ENCODE measurements around the gene AJAP1.
A peak's percentile ranks its signal among the peaks of the same experiment; 100 is the strongest.

AJAP1 gene

GRCh38 chr1:4681026-4681425 is 26.6 kb downstream of the AJAP1 start:
- Histone ChIP-seq H3K4me1 (ENCODE audit: insufficient read depth, insufficient read length) (peaks cover 6% of the 10 kb centered on the region), H3K27me3 (ENCODE audit: insufficient read depth, insufficient read length) (no peaks in the 10 kb centered on the region), H3K4me3 (ENCODE audit: insufficient read length, low read depth) (no peak overlapping the region), H3K9ac (ENCODE audit: insufficient read length, low read depth) (no peak overlapping the region), H3K9me3 (ENCODE audit: insufficient read depth, low read length) (peaks cover 16% of the 10 kb centered on the region; the same call in 1 of the 2 replicates), H3K36me3 (ENCODE audit: insufficient read depth, insufficient read length, low read length) (peaks cover 3% of the 10 kb centered on the region)
- no peak for DNase-seq (ENCODE audit: low read depth, low spot score)
- TF ChIP-seq SUZ12 (IDR thresholded peaks at IDR 0.05; ENCODE audit: extremely low read depth, insufficient read depth, insufficient read length) = no peak
- no peak for TF ChIP-seq ZNF274 (IDR thresholded peaks at IDR 0.05; ENCODE audit: low read depth, low read length)
- no peak for TF ChIP-seq YY1 (IDR thresholded peaks at IDR 0.05; ENCODE audit: insufficient read depth, insufficient read length)

GRCh38 chr1:4682607-4683220 is 28.3 kb downstream of the AJAP1 start:
- H3K4me1 ChIP-seq (ENCODE audit: insufficient read depth, insufficient read length) = peaks cover 6% of the 10 kb centered on the region
- H3K9me3 ChIP-seq (ENCODE audit: insufficient read depth, low read length) = peaks cover 13% of the 10 kb centered on the region; the same call in 1 of the 2 replicates
- no peak overlapping the region for H3K9ac ChIP-seq (ENCODE audit: insufficient read length, low read depth)
- no peak overlapping the region for H3K4me3 ChIP-seq (ENCODE audit: insufficient read length, low read depth)
- H3K27me3 ChIP-seq (ENCODE audit: insufficient read depth, insufficient read length) = no peaks in the 10 kb centered on the region
- no peak for DNase-seq (ENCODE audit: low read depth, low spot score)
- TF ChIP-seq YY1 (IDR thresholded peaks at IDR 0.05; ENCODE audit: insufficient read depth, insufficient read length) = no peak
- TF ChIP-seq ZNF274 (IDR thresholded peaks at IDR 0.05; ENCODE audit: low read depth, low read length) = no peak
- TF ChIP-seq SUZ12 (IDR thresholded peaks at IDR 0.05; ENCODE audit: extremely low read depth, insufficient read depth, insufficient read length) = no peak
- no peaks in the 10 kb centered on the region for H3K36me3 ChIP-seq (ENCODE audit: insufficient read depth, insufficient read length, low read length)

- DNase-seq (ENCODE audit: low read depth, low spot score) = no peak
- H3K27me3 ChIP-seq (ENCODE audit: insufficient read depth, insufficient read length) = no peaks in the 10 kb centered on the region
- H3K4me3 ChIP-seq (ENCODE audit: insufficient read length, low read depth) = no peak overlapping the region
- H3K9me3 ChIP-seq (ENCODE audit: insufficient read depth, low read length) = no peaks in the 10 kb centered on the region
- H3K36me3 ChIP-seq (ENCODE audit: insufficient read depth, insufficient read length, low read length) = no peaks in the 10 kb centered on the region
- TF ChIP-seq ZNF274 (IDR thresholded peaks at IDR 0.05; ENCODE audit: low read depth, low read length) (no peak), YY1 (IDR thresholded peaks at IDR 0.05; ENCODE audit: insufficient read depth, insufficient read length) (no peak), SUZ12 (IDR thresholded peaks at IDR 0.05; ENCODE audit: extremely low read depth, insufficient read depth, insufficient read length) (no peak)
- H3K4me1 ChIP-seq (ENCODE audit: insufficient read depth, insufficient read length) = peaks cover 6% of the 10 kb centered on the region
- H3K9ac ChIP-seq (ENCODE audit: insufficient read length, low read depth) = no peak overlapping the region
These were observed 29.7 kb downstream of the AJAP1 start for GRCh38 chr1:4684136-4684535.

GRCh38 chr1:4684864-4685522 is 30.6 kb downstream of the AJAP1 start:
- TF ChIP-seq SUZ12 (IDR thresholded peaks at IDR 0.05; ENCODE audit: extremely low read depth, insufficient read depth, insufficient read length) (no peak), YY1 (IDR thresholded peaks at IDR 0.05; ENCODE audit: insufficient read depth, insufficient read length) (no peak), ZNF274 (IDR thresholded peaks at IDR 0.05; ENCODE audit: low read depth, low read length) (no peak)
- H3K9ac ChIP-seq (ENCODE audit: insufficient read length, low read depth) = no peak overlapping the region

GRCh38 chr1:4685523-4685865 is 31.1 kb downstream of the AJAP1 start:
- Histone ChIP-seq H3K4me1 (ENCODE audit: insufficient read depth, insufficient read length) (peaks cover 6% of the 10 kb centered on the region), H3K27me3 (ENCODE audit: insufficient read depth, insufficient read length) (no peaks in the 10 kb centered on the region), H3K9me3 (ENCODE audit: insufficient read depth, low read length) (no peaks in the 10 kb centered on the region), H3K4me3 (ENCODE audit: insufficient read length, low read depth) (no peak overlapping the region), H3K36me3 (ENCODE audit: insufficient read depth, insufficient read length, low read length) (no peaks in the 10 kb centered on the region), H3K9ac (ENCODE audit: insufficient read length, low read depth) (no peak overlapping the region)
- no peak for DNase-seq (ENCODE audit: low read depth, low spot score)
- no peak for TF ChIP-seq ZNF274 (IDR thresholded peaks at IDR 0.05; ENCODE audit: low read depth, low read length)
- no peak for TF ChIP-seq YY1 (IDR thresholded peaks at IDR 0.05; ENCODE audit: insufficient read depth, insufficient read length)
- TF ChIP-seq SUZ12 (IDR thresholded peaks at IDR 0.05; ENCODE audit: extremely low read depth, insufficient read depth, insufficient read length) = no peak

More at GRCh38 chr1:4684864-4685522, 30.6 kb downstream of the AJAP1 start:
- Histone ChIP-seq H3K27me3 (ENCODE audit: insufficient read depth, insufficient read length) (no peaks in the 10 kb centered on the region), H3K9me3 (ENCODE audit: insufficient read depth, low read length) (no peaks in the 10 kb centered on the region), H3K4me3 (ENCODE audit: insufficient read length, low read depth) (no peak overlapping the region), H3K4me1 (ENCODE audit: insufficient read depth, insufficient read length) (peaks cover 6% of the 10 kb centered on the region), H3K36me3 (ENCODE audit: insufficient read depth, insufficient read length, low read length) (no peaks in the 10 kb centered on the region)
- DNase-seq (ENCODE audit: low read depth, low spot score) = peak; percentile 28

- H3K4me1 ChIP-seq (ENCODE audit: insufficient read depth, insufficient read length) = peaks cover 6% of the 10 kb centered on the region
- H3K36me3 ChIP-seq (ENCODE audit: insufficient read depth, insufficient read length, low read length) = no peaks in the 10 kb centered on the region
- no peak overlapping the region for H3K9ac ChIP-seq (ENCODE audit: insufficient read length, low read depth)
- no peak for DNase-seq (ENCODE audit: low read depth, low spot score)
- no peak for TF ChIP-seq SUZ12 (IDR thresholded peaks at IDR 0.05; ENCODE audit: extremely low read depth, insufficient read depth, insufficient read length)
- TF ChIP-seq ZNF274 (IDR thresholded peaks at IDR 0.05; ENCODE audit: low read depth, low read length) = no peak
- TF ChIP-seq YY1 (IDR thresholded peaks at IDR 0.05; ENCODE audit: insufficient read depth, insufficient read length) = no peak
- H3K27me3 ChIP-seq (ENCODE audit: insufficient read depth, insufficient read length) = no peaks in the 10 kb centered on the region
- H3K4me3 ChIP-seq (ENCODE audit: insufficient read length, low read depth) = no peak overlapping the region
- H3K9me3 ChIP-seq (ENCODE audit: insufficient read depth, low read length) = no peaks in the 10 kb centered on the region
These were observed 33.5 kb downstream of the AJAP1 start for GRCh38 chr1:4687943-4688342.

GRCh38 chr1:4689271-4689935 is 35.0 kb downstream of the AJAP1 start:
- no peaks in the 10 kb centered on the region for H3K27me3 ChIP-seq (ENCODE audit: insufficient read depth, insufficient read length)
- H3K9me3 ChIP-seq (ENCODE audit: insufficient read depth, low read length) = no peaks in the 10 kb centered on the region
- no peak overlapping the region for H3K4me3 ChIP-seq (ENCODE audit: insufficient read length, low read depth)

More at GRCh38 chr1:4689271-4689935, 35.0 kb downstream of the AJAP1 start:
- no peak for DNase-seq (ENCODE audit: low read depth, low spot score)
- Histone ChIP-seq H3K4me1 (ENCODE audit: insufficient read depth, insufficient read length) (no peaks in the 10 kb centered on the region), H3K36me3 (ENCODE audit: insufficient read depth, insufficient read length, low read length) (no peaks in the 10 kb centered on the region), H3K9ac (ENCODE audit: insufficient read length, low read depth) (no peak overlapping the region)
- TF ChIP-seq YY1 (IDR thresholded peaks at IDR 0.05; ENCODE audit: insufficient read depth, insufficient read length) (no peak), ZNF274 (IDR thresholded peaks at IDR 0.05; ENCODE audit: low read depth, low read length) (no peak), SUZ12 (IDR thresholded peaks at IDR 0.05; ENCODE audit: extremely low read depth, insufficient read depth, insufficient read length) (no peak)

Data from NT2/D1 (cell line).